HG02642 (cell line): ENCODE results near the gene TTLL9.

Source experiments
- ATAC-seq: cut with Tn5 transposase; IDR thresholded peaks from one replicate; pipeline ENCODE4 v1.9.1; 2021; ENCODE audit warnings: mild to moderate bottlenecking; ENCODE audit not compliant: unreplicated experiment, poor library complexity

The TTLL9 gene

GRCh38 chr20:31936420-31936819 lies 66.0 kb downstream of the TTLL9 start:
- no peak for ATAC-seq

GRCh38 chr20:31937820-31938219 lies 67.4 kb downstream of the TTLL9 start:
- ATAC-seq, result no peak

- no peak for ATAC-seq
Observed at GRCh38 chr20:31939661-31940060, 69.2 kb downstream of the TTLL9 start.

- ATAC-seq, result no peak
Observed at GRCh38 chr20:31943052-31943471, 72.6 kb downstream of the TTLL9 start.

- no peak for ATAC-seq
Observed at GRCh38 chr20:31945319-31945718, 74.9 kb downstream of the TTLL9 start.

GRCh38 chr20:31945785-31946184 lies 75.4 kb downstream of the TTLL9 start:
- no peak for ATAC-seq

GRCh38 chr20:31948008-31948407 lies 77.6 kb downstream of the TTLL9 start:
- no peak for ATAC-seq

GRCh38 chr20:31949877-31950646 lies 79.6 kb downstream of the TTLL9 start:
- ATAC-seq, result no peak

- no peak for ATAC-seq
Observed at GRCh38 chr20:31951203-31951529, 80.7 kb downstream of the TTLL9 start.

- peak; percentile 89 for ATAC-seq
Observed at GRCh38 chr20:31951530-31952453, 81.4 kb downstream of the TTLL9 start, which contains the start of gene PDRG1. TSS of gene PDRG1 (minus strand) at chr20:31952046. CDS start at chr20:31951961, 85 bp downstream.

- no peak for ATAC-seq
Observed at GRCh38 chr20:31953556-31954148, 83.2 kb downstream of the TTLL9 start.

- ATAC-seq, result no peak
Observed at GRCh38 chr20:31954500-31954899, 84.1 kb downstream of the TTLL9 start.

GRCh38 chr20:31956556-31957526 lies 86.4 kb downstream of the TTLL9 start:
- ATAC-seq, result no peak

- ATAC-seq, result no peak
Observed at GRCh38 chr20:31962761-31963160, 92.3 kb downstream of the TTLL9 start.

GRCh38 chr20:31963889-31964288 lies 93.5 kb downstream of the TTLL9 start:
- no peak for ATAC-seq

GRCh38 chr20:31966991-31967655 lies 96.7 kb downstream of the TTLL9 start:
- ATAC-seq, result no peak

- ATAC-seq, result no peak
Observed at GRCh38 chr20:31967830-31968249, 97.4 kb downstream of the TTLL9 start, which contains the start of gene XKR7. TSS of gene XKR7 (plus strand) at chr20:31968151. CDS start at chr20:31968176, 25 bp downstream.

- peak; percentile 73 for ATAC-seq
Observed at GRCh38 chr20:31968291-31969126, 98.1 kb downstream of the TTLL9 start.
